CD14-positive monocyte (primary cell): Measurements from ENCODE around the gene TANC1. TPM values are rescaled to one million over a fixed set of nuclear protein-coding genes. Genes with fewer than 3 reads are reported as not detected.

ENCODE experiments used
- DNase-seq, 3 donors: peaks; one replicate each; pipeline ENCODE4 v3.0.0-alpha.2; 2011 to 2022
- H2AFZ ChIP-seq: 2 replicates; pipeline ENCODE4 v1.6.0; 2012; ENCODE audit warnings: mild to moderate bottlenecking, low read depth, low read length, inconsistent platforms; ENCODE audit not compliant: insufficient read depth, poor library complexity, severe bottlenecking
- H3K27ac ChIP-seq, 2 donors: 1 replicate in 1 of 2; 2 replicates in 1 of 2; pipeline ENCODE4 v1.5.1; 2012 to 2013; ENCODE audit warnings: low read length in 2 of 2, control low read depth in 1 of 2, inconsistent platforms in 1 of 2, low read depth in 1 of 2, mild to moderate bottlenecking in 1 of 2
- H3K27me3 ChIP-seq, 2 donors: one replicate each; pipeline versions ENCODE4 v1.6.0 to v1.6.1; 2011 to 2013; ENCODE audit warnings: low read length in 2 of 2; ENCODE audit not compliant: control insufficient read depth in 2 of 2, insufficient read depth in 2 of 2
- H3K36me3 ChIP-seq, 2 donors: replicated peaks in 1 of 2; 1 replicate in 1 of 2; 2 replicates in 1 of 2; pipeline versions ENCODE4 v1.5.1 to v1.6.1; 2012 to 2013; ENCODE audit warnings: low read length in 2 of 2, control low read depth in 1 of 2, inconsistent platforms in 1 of 2, mild to moderate bottlenecking in 1 of 2; ENCODE audit not compliant: insufficient read depth in 2 of 2, control insufficient read depth in 1 of 2
- H3K4me1 ChIP-seq, 2 donors: 1 replicate in 1 of 2; 2 replicates in 1 of 2; pipeline versions ENCODE4 v1.5.1 to v1.6.1; 2012 to 2013; ENCODE audit warnings: low read length in 2 of 2, control low read depth in 1 of 2, inconsistent platforms in 1 of 2, mild to moderate bottlenecking in 1 of 2, moderate library complexity in 1 of 2; ENCODE audit not compliant: insufficient read depth in 2 of 2, control insufficient read depth in 1 of 2
- H3K4me2 ChIP-seq: replicated peaks from 2 replicates; pipeline ENCODE3; 2012; ENCODE audit warnings: low read length, moderate library complexity, mild to moderate bottlenecking; ENCODE audit not compliant: poor library complexity, severe bottlenecking; ENCODE audit errors: extremely low read depth
- H3K4me3 ChIP-seq, 3 experiments: fragments of 200-600 bp in 1 of 3; sonication (generic) in 1 of 3; replicated peaks in 1 of 3; 1 replicate in 2 of 3; 2 replicates in 1 of 3; pipeline ENCODE4 v1.5.1; 2011 to 2013; ENCODE audit warnings: low read length in 3 of 3, mild to moderate bottlenecking in 3 of 3, control low read depth in 2 of 3, low read depth in 2 of 3, inconsistent platforms in 1 of 3, moderate library complexity in 1 of 3
- H3K79me2 ChIP-seq: 2 replicates; pipeline ENCODE4 v1.6.0; 2012; ENCODE audit warnings: mild to moderate bottlenecking, control low read depth, inconsistent platforms, low read length, moderate library complexity; ENCODE audit not compliant: insufficient read depth
- H3K9ac ChIP-seq: 2 replicates; pipeline ENCODE4 v1.6.0; 2017; ENCODE audit warnings: low read length, mild to moderate bottlenecking; ENCODE audit not compliant: insufficient read depth, poor library complexity, severe bottlenecking
- H3K9me3 ChIP-seq, 2 donors: replicated peaks in 1 of 2; 1 replicate in 1 of 2; 2 replicates in 1 of 2; pipeline versions ENCODE4 v1.5.1 to v1.6.1; 2012 to 2013; ENCODE audit warnings: low read length in 2 of 2, control low read depth in 1 of 2; ENCODE audit not compliant: control insufficient read depth in 1 of 2, insufficient read depth in 1 of 2
- H4K20me1 ChIP-seq: 2 replicates; pipeline ENCODE4 v1.6.0; 2012; ENCODE audit warnings: mild to moderate bottlenecking, low read length, control low read depth, moderate library complexity; ENCODE audit not compliant: insufficient read depth
- H3K27ac Mint-ChIP-seq, 7 donors: one replicate each; pipeline ENCODE4 v1.8.0; 2020; ENCODE audit warnings: mild to moderate bottlenecking in 7 of 7, mixed read lengths in 7 of 7, moderate library complexity in 6 of 7, inconsistent platforms in 2 of 7
- H3K27me3 Mint-ChIP-seq, 3 donors: one replicate each; pipeline ENCODE4 v1.8.0; 2021 to 2022; ENCODE audit warnings: low read depth in 3 of 3, mild to moderate bottlenecking in 3 of 3, mixed read lengths in 3 of 3, moderate library complexity in 3 of 3, inconsistent platforms in 1 of 3
- H3K36me3 Mint-ChIP-seq, 2 donors: one replicate each; pipeline ENCODE4 v1.8.0; 2020; ENCODE audit warnings: mixed read lengths in 2 of 2, inconsistent platforms in 1 of 2, mild to moderate bottlenecking in 1 of 2
- H3K4me1 Mint-ChIP-seq: one replicate; pipeline ENCODE4 v1.8.0; 2020; ENCODE audit warnings: mild to moderate bottlenecking, mixed read lengths
- H3K4me3 Mint-ChIP-seq, 2 donors: one replicate each; pipeline ENCODE4 v1.8.0; 2020; ENCODE audit warnings: mild to moderate bottlenecking in 2 of 2, mixed read lengths in 2 of 2, moderate library complexity in 1 of 2
- H3K9me3 Mint-ChIP-seq, 7 donors: one replicate each; pipeline ENCODE4 v1.8.0; 2020 to 2022; ENCODE audit warnings: mixed read lengths in 7 of 7, mild to moderate bottlenecking in 6 of 7, moderate library complexity in 6 of 7, inconsistent platforms in 2 of 7
- CTCF ChIP-seq: fragments of 200-600 bp; IDR thresholded peaks from one replicate; pipeline ENCODE4 v1.8.0; 2022; ENCODE audit warnings: antibody characterized with exemption, mild to moderate bottlenecking
- WGBS: methylation state at CpG from one replicate; pipeline ENCODE4 v1.1.5; 2013; ENCODE audit warnings: missing lambda C conversion rate; ENCODE audit not compliant: insufficient coverage; 5-methylcytosine and 5-hydroxymethylcytosine counted together
- intact Hi-C, 2 donors: fragments of 100-400 bp; cut with micrococcal nuclease; formaldehyde crosslinking; loops; one replicate each; pipeline versions ENCODE4 v1.15.0 to v1.15.1; 2023
- polyA plus RNA-seq, 3 donors: library from polyadenylated mRNA; depleted of rRNA in 1 of 3; unstranded in 2 of 3; stranded (reverse) in 1 of 3; fragments of 300-500 nt in 2 of 3; fragments of >200 nt in 1 of 3; fragmentation: Illumina TruSeq in 2 of 3; gene quantifications; 1 replicate in 2 of 3; 2 replicates in 1 of 3; pipeline ENCODE4 v1.2.3, GENCODE V29; 2012 to 2021

TANC1 gene
- polyA plus RNA-seq, 3 donors, result 0.04 TPM; not detected in 2

DNA sequence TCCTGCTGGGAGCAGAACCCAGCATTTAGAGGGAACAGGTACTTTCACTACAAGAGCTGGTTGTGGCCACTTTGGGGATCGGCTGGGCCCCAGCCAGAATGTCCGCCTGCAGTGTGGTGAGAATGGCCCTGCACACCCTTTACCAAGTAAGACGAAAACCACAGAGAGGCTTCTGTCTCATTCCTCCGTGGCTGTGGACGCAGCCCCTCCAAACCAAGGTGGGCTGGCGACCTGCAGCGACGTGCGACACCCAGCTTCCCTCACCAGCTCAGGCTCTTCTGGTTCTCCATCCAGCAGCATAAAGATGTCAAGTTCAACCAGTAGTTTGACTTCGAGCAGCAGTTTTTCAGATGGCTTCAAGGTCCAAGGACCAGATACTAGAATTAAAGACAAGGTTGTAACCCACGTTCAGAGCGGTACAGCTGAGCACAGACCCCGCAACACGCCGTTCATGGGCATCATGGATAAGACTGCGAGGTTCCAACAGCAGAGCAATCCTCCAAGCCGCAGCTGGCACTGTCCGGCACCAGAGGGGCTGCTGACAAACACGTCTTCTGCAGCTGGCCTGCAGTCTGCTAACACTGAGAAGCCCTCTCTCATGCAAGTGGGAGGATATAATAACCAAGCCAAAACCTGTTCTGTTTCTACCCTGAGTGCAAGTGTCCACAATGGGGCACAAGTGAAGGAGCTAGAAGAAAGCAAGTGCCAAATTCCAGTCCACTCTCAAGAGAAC is 261.9 kb downstream of the TANC1 start:
- Mint-ChIP-seq H3K4me1 (peaks cover 9% of the 10 kb centered on the region), H3K36me3 (peaks cover 25 to 40% of the 10 kb centered on the region in 2 donors), H3K4me3 (no peak overlapping the region), H3K9me3 (peaks cover 0 to 3% (median 0%) of the 10 kb centered on the region in 7 donors), H3K27ac (no peak overlapping the region), H3K27me3 (no peaks in the 10 kb centered on the region)
- no peak overlapping the region for H3K4me3 ChIP-seq
- no peaks in the 10 kb centered on the region for H3K79me2 ChIP-seq
- no peaks in the 10 kb centered on the region for H4K20me1 ChIP-seq
- no peak overlapping the region for H2AFZ ChIP-seq
- H3K36me3 ChIP-seq, result peaks cover 13 to 36% of the 10 kb centered on the region in 2 donors
- intact Hi-C loops, result no loop called here
- no peak overlapping the region for H3K4me2 ChIP-seq
- no peaks in the 10 kb centered on the region for H3K9me3 ChIP-seq
- TF ChIP-seq CTCF, result no peak
- H3K27me3 ChIP-seq, result no peaks in the 10 kb centered on the region
- DNase-seq, result no peak
- peaks cover 12 to 13% of the 10 kb centered on the region in 2 donors for H3K4me1 ChIP-seq
- H3K9ac ChIP-seq, result no peak overlapping the region
- WGBS, result over 99% methylated on average over 17 of the region's 19 CpGs
- H3K27ac ChIP-seq, result no peak overlapping the region

DNA sequence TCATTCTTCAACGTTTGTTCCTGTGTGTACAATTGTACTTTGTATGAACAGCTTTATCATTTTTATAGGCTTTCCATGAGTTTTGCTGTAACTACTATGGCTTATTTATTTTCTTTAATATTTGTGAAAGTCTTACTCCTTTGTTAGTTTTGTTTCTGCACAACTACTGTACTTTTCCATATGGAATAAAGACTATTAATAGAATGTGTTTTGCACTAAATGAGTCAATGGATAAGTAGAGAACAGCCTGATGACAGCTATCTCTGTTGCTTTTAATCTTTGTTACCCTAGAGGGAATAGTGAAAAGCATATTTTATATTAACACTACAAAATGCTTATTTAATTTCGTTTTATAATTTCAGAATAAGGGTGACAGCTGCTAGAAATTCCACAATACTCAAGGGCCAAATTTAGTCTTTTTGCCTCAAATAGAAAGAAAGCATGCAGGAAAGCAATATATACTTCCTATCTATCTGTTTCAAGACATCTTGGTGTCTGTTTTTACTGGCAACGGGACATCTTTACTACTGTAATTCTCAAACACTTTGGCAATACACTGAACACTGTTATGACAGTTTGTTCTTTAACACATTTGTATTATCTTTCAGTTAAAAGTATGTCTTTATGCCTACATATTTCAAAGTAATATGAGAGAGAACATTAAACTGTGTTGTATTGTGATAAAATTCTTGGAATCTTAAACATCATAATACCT is 264.2 kb downstream of the TANC1 start:
- Histone ChIP-seq H4K20me1 (no peaks in the 10 kb centered on the region), H3K27me3 (no peaks in the 10 kb centered on the region), H3K9ac (no peak overlapping the region), H3K36me3 (peaks cover 25 to 59% of the 10 kb centered on the region in 2 donors), H2AFZ (no peak overlapping the region), H3K4me3 (no peak overlapping the region), H3K4me2 (no peak overlapping the region), H3K79me2 (no peaks in the 10 kb centered on the region), H3K27ac (no peak overlapping the region), H3K4me1 (no peaks in the 10 kb centered on the region), H3K9me3 (no peaks in the 10 kb centered on the region)
- Mint-ChIP-seq H3K9me3 (peaks cover 0 to 3% (median 0%) of the 10 kb centered on the region in 7 donors), H3K4me3 (no peak overlapping the region), H3K4me1 (no peaks in the 10 kb centered on the region), H3K36me3 (peaks cover 35 to 61% of the 10 kb centered on the region in 2 donors), H3K27ac (no peak overlapping the region), H3K27me3 (no peaks in the 10 kb centered on the region)
- intact Hi-C loops, result no loop called here
- WGBS, result 100% methylated on average over 1 of the region's 3 CpGs
- DNase-seq, result no peak
- TF ChIP-seq CTCF, result no peak
